Lower leg skin (tissue), 3 donors: Measurements from ENCODE around the gene DLGAP1.

Source experiments
- POLR2A ChIP-seq, 2 donors: fragments of 450-650 bp; IDR thresholded peaks; one replicate each; pipeline ENCODE4 v1.6.1; 2016 to 2017; ENCODE audit warnings: antibody characterized with exemption in 2 of 2, mild to moderate bottlenecking in 1 of 2, moderate library complexity in 1 of 2
- TF ChIP-seq, protein P1 (sequence below), 3 donors: fragments of 450-650 bp; IDR thresholded peaks; one replicate each; pipeline ENCODE4 v1.5.1; 2016; ENCODE audit warnings: antibody characterized with exemption in 3 of 3, mild to moderate bottlenecking in 3 of 3, moderate library complexity in 2 of 3

DNA sequence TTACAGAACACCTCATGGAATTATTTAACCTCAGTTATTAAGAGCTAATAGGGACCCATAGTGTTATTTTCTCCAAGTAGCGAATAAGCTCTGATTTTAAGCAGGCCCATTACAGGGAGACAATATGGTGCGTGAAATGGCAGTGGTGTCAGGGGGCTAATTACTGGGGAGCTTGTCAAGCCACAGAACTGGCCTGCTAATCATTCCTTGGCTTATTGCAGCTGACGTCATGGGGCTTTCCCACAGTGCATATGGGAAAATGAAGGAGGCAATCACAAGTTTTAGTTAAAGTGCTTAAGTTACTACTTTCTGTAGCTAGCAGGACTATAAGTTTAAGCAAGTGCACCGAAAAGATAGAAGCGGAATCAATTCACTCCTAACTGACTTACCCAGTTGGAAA lies 742.6 kb downstream of the DLGAP1 start:
- TF ChIP-seq, protein P1, sequence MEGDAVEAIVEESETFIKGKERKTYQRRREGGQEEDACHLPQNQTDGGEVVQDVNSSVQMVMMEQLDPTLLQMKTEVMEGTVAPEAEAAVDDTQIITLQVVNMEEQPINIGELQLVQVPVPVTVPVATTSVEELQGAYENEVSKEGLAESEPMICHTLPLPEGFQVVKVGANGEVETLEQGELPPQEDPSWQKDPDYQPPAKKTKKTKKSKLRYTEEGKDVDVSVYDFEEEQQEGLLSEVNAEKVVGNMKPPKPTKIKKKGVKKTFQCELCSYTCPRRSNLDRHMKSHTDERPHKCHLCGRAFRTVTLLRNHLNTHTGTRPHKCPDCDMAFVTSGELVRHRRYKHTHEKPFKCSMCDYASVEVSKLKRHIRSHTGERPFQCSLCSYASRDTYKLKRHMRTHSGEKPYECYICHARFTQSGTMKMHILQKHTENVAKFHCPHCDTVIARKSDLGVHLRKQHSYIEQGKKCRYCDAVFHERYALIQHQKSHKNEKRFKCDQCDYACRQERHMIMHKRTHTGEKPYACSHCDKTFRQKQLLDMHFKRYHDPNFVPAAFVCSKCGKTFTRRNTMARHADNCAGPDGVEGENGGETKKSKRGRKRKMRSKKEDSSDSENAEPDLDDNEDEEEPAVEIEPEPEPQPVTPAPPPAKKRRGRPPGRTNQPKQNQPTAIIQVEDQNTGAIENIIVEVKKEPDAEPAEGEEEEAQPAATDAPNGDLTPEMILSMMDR (IDR thresholded peaks at IDR 0.05) = no peak
- no peak for TF ChIP-seq POLR2A (IDR thresholded peaks at IDR 0.05)
